Stimulated activated memory B cell treated with anti-CD40 and anti-IgM and Interleukin-4, amounts not matched to agents 10 μg/mL and 1 μg/mL and 100 μg/mL, for 72 hours (primary cell): ENCODE data around the gene RAP1GAP2.
A peak's percentile ranks its signal among the peaks of the same experiment; 100 is the strongest.
"Not testable (repeated sequence)": the region's sequence is repeated elsewhere in the genome, so short reads cannot be mapped to it uniquely, and the experiment has no call there.

Experiments
- ATAC-seq: fragments of 150-1000 bp; cut with Tn5 transposase; 2 replicates; pipeline ENCODE4 v1.10.0; 2021
- H3K27ac Mint-ChIP-seq: one replicate; pipeline ENCODE4 v1.8.0; 2022; ENCODE audit warnings: mild to moderate bottlenecking, mixed read lengths
- H3K27me3 Mint-ChIP-seq: one replicate; pipeline ENCODE4 v1.8.0; 2022; ENCODE audit warnings: mixed read lengths
- H3K36me3 Mint-ChIP-seq: one replicate; pipeline ENCODE4 v1.8.0; 2022; ENCODE audit warnings: mixed read lengths
- H3K4me1 Mint-ChIP-seq: one replicate; pipeline ENCODE4 v1.8.0; 2022; ENCODE audit warnings: mixed read lengths
- H3K4me3 Mint-ChIP-seq: one replicate; pipeline ENCODE4 v1.8.0; 2022; ENCODE audit warnings: mild to moderate bottlenecking, moderate library complexity, mixed read lengths
- H3K9me3 Mint-ChIP-seq: one replicate; pipeline ENCODE4 v1.8.0; 2022; ENCODE audit warnings: mixed read lengths

Gene RAP1GAP2

DNA sequence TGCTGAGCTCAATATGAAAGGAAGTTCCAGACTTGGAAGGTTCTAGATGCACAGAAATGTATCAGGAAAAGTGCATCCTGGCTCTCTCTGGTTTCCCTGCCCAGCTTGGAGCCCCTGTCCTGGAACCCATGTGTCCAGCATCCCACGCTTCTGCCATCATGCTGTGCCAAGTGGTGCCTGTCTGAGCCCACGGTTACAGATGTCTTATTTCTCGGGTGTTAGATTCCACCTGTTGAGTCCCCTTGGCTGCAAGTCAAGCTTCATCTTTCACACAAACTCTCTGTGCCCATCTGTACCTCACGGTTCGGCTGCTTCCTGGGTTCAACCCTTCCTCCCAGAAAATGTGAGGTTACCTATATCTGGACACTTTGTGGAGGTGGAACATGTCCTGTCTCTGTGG is 244.6 kb downstream of the RAP1GAP2 start:
- no peak for ATAC-seq
- H3K27ac Mint-ChIP-seq = no peak overlapping the region
- no peaks in the 10 kb centered on the region for H3K36me3 Mint-ChIP-seq
- H3K4me1 Mint-ChIP-seq = peaks cover 16% of the 10 kb centered on the region
- peaks cover 46% of the 10 kb centered on the region for H3K27me3 Mint-ChIP-seq
- no peak overlapping the region for H3K4me3 Mint-ChIP-seq
- H3K9me3 Mint-ChIP-seq = peaks cover 8% of the 10 kb centered on the region

DNA sequence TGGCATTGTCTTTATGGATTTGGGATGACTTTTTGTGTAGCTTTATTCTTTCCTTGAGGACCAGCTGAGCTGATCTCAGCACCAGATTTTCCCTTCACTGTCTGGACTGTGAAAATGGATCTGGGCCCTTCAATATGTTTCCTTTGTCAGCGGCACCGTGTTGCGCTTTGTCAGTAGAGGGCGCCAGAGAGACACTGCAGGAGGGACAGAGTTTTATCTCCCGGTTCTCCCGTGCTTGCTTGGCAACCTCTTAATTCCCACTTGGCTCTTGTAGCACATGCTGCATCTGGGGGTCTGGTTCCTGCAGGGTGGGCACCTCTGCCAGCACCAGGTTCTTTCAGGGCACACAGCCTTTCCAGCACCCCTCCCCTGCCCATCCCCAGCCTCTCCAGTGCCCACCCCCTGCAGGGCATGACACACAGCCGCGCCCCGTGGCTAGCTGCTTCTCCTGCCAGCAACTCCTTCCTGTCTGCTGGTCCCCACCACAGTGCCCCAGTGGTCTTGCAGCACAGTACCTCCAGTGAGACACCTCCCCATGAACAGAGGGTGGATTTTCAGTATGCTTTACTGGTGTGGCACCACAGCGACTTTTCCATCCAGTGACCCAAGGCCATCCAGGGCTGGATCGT is 247.6 kb downstream of the RAP1GAP2 start:
- Mint-ChIP-seq H3K27me3 (peaks cover 31% of the 10 kb centered on the region), H3K9me3 (peaks cover 8% of the 10 kb centered on the region), H3K27ac (no peak overlapping the region), H3K4me1 (peaks cover 15% of the 10 kb centered on the region), H3K36me3 (no peaks in the 10 kb centered on the region), H3K4me3 (no peak overlapping the region)
- no peak for ATAC-seq

DNA sequence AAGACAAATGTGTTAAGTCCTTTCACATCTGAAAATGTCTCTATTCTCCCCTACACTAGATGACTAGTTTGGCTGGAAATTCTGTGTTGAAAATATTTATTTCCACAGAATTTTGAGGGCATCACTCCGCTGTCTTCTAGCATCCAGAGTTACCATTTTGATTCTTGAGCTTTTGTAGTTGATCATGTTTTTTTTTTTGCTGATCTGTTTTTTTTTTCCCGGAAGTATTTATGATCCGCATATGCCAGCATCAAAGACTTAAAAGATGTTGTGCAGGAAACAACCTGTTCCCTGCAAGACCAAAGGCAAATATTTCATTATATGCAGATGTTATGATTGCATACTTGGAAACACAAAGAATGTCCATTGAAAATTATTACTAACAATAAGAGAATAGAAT is 250.5 kb downstream of the RAP1GAP2 start:
- H3K9me3 Mint-ChIP-seq = peaks cover 8% of the 10 kb centered on the region
- H3K4me1 Mint-ChIP-seq = peaks cover 4% of the 10 kb centered on the region
- H3K27me3 Mint-ChIP-seq = peaks cover 2% of the 10 kb centered on the region
- no peaks in the 10 kb centered on the region for H3K36me3 Mint-ChIP-seq
- ATAC-seq = no peak
- H3K4me3 Mint-ChIP-seq = no peak overlapping the region
- H3K27ac Mint-ChIP-seq = no peak overlapping the region

DNA sequence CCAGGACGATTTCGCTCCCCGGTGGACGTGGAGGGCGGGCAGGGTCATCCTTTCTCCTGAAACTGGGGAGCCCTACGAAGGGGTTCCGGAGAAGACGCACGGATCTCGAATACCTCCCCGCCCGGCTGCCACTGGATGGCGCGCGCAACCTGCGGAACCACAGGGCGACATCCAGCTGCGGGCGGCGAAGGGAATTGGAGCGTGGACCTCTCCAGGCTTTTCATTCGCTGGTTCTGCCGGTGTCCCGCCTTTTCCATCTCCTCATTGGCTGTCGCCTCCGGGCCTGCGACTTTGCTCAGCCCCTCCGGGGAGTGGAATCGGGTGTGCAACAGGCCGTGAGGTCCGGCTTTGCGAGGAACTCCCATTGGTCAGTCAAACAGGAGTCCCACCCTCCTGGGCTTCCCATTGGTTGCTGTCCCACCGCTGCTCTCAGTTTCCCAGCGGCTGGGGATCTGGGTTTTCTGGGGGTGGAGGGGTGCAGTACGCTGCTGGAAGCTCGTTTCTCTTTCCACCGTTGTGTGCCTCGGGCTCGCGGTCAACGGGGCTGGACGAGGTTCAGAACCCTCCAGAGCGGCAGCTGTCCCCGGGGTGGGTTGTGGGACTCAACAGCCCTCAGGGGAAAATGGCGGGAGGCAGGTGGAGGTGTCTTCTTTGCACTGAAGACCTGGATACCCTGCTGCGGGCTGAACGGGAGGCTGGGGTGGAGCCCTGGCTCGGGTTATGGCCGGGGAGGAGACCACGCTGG is 252.7 kb downstream of the RAP1GAP2 start:
- peak overlapping the region; percentile 98 for H3K4me3 Mint-ChIP-seq
- H3K27me3 Mint-ChIP-seq = no peaks in the 10 kb centered on the region
- peaks cover 6% of the 10 kb centered on the region for H3K9me3 Mint-ChIP-seq
- peak overlapping the region; percentile 90 for H3K27ac Mint-ChIP-seq
- no peaks in the 10 kb centered on the region for H3K36me3 Mint-ChIP-seq
- peak; percentile 100 for ATAC-seq
- H3K4me1 Mint-ChIP-seq = peaks cover 4% of the 10 kb centered on the region

DNA sequence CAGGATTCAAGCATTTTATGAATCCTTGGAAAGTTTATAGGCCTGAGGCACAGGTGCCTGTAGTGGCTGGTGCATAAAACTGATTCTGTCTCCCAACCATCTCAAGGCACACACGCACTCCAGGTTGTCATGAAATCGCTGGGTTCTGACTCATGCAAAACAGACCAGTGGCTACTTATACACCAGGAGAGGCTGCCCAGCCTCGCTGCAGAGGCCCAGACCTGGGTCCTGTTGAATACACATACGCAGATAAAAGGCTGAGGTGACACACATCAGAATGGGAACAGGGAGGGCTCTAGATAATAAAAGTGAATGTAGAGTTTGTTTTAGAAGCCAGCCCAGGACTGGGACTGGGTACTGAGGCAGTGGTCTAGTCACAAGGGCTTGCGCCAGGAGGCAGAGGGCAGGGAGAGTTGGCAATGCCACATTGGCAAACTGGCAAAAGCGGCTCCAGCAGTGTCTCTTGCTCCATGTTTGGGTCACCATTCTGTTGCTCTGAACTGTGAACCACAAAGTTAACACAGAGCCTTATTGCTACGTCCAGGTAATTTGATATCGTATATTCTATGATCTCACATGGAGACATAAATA is 253.6 kb downstream of the RAP1GAP2 start:
- no peak overlapping the region for H3K4me3 Mint-ChIP-seq

DNA sequence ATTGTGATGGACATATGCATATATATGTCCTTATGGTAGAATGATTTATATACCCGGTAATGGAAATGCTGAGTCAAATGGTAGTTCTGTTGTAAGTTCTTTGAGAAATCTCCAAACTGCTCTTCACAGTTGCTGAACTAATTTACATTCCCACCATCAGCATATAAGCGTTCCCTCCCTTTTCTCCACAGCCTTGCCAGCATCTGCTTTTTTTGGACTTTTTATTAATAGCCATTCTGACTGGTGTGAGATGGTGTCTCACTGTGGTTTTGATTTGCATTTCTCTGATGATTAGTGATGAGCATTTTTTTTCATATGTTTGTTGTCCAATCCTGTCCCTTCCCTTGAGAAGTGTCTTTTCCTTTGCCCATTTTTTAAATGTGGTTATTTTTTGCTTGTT is 258.6 kb downstream of the RAP1GAP2 start:
- H3K4me1 Mint-ChIP-seq, H3K36me3 Mint-ChIP-seq, ATAC-seq, H3K9me3 Mint-ChIP-seq, H3K27ac Mint-ChIP-seq, H3K27me3 Mint-ChIP-seq, H3K4me3 Mint-ChIP-seq: not testable (repeated sequence)

More for the DNA sequence above, 253.6 kb downstream of the RAP1GAP2 start:
- no peaks in the 10 kb centered on the region for H3K36me3 Mint-ChIP-seq
- peak overlapping the region; percentile 90 for H3K27ac Mint-ChIP-seq
- peaks cover 4% of the 10 kb centered on the region for H3K4me1 Mint-ChIP-seq
- ATAC-seq = no peak
- no peaks in the 10 kb centered on the region for H3K27me3 Mint-ChIP-seq
- H3K9me3 Mint-ChIP-seq = no peaks in the 10 kb centered on the region

DNA sequence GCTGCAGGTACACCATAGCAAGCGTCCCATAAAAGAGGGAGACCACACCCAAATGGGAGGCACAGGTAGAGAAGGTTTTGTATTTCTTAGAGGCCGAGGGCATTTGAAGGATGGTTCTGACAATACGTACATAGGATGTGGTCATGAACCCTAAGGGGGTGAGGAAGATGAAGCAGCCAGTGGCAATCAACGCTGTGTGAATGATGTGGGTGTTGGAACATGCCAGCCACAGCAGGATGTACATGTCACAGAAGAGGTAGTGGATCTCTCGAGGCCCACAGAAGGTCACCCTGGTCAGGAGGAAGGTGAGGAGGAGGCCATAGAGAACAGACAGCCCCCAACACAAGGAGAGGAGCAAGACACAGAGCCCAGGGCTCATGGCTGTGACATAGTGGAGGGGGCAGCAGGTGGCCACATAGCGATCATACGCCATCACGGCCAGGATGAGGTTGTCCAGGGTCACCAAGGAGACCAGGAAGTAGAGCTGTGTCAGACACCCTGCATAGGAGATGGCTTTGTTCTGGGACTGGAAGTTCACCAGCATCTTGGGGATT is 266.7 kb downstream of the RAP1GAP2 start:
- H3K9me3 Mint-ChIP-seq, H3K4me1 Mint-ChIP-seq, H3K27ac Mint-ChIP-seq, H3K27me3 Mint-ChIP-seq, H3K4me3 Mint-ChIP-seq, ATAC-seq, H3K36me3 Mint-ChIP-seq: not testable (repeated sequence)

DNA sequence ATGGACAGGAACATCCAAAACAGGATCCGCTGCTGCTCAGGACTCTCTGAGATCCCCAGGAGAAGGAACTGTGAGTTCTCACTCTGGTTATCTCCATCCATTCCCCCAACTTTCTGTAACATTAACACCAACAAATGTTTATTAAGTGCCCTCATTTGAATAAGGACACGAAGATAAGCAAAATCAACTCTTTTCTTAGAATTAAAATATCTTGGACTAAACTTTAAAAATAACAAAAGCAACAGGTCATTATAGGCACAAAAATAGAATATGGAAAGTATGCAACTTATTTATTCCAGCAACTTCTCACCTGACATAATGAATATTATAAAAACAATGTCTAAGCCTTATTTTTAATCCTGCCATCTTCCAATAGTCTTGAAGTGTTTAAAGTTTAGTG is 267.3 kb downstream of the RAP1GAP2 start, which contains the start of gene OR1D5:
TSS of gene OR1D5 (minus strand) at position 101 of the 400 bp plus-strand sequence. CDS start at position 101, 0 bp downstream.
- H3K27ac Mint-ChIP-seq, H3K9me3 Mint-ChIP-seq, H3K4me1 Mint-ChIP-seq, ATAC-seq, H3K36me3 Mint-ChIP-seq, H3K27me3 Mint-ChIP-seq, H3K4me3 Mint-ChIP-seq: not testable (repeated sequence)

DNA sequence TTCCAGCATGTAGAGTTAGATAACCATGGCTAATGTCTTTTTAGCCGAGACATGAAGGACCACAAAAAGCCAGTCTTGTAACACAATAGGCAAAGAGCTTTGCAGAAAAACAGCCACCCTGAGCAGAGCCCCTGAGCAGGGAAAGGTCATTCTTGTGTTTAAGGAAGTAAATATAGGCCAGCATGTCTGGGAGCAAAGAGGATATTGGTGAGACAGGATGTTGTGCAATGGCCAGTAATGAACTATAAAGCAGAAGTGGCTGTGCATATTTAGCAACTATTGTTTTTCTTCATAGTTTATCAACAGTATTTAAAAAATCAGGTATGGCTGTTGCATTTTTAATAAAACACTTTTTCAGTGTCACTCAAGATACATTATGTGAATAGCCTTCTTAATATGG is 269.0 kb downstream of the RAP1GAP2 start:
- peak; percentile 88 for ATAC-seq
- not testable (repeated sequence) for H3K4me3 Mint-ChIP-seq, H3K4me1 Mint-ChIP-seq

DNA sequence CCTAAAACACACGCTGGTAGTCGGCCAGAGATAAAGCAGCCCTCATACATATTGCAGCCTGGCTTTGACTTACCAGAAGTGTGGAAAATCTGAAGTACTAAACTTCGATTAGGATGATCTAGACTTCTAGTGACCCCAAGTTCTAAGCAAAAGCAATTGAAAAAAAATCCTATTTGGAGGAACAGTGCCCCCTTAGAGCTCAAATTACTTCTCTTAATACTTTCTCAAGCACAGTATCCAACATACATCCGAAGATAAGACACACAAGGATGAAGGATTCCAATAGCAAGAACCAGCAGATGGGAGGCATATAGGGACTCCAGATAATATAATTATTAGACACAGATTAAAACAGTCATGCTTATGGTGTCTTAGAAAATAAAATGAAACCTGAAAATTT is 277.6 kb downstream of the RAP1GAP2 start:
- H3K27ac Mint-ChIP-seq, H3K4me1 Mint-ChIP-seq, ATAC-seq, H3K36me3 Mint-ChIP-seq, H3K9me3 Mint-ChIP-seq, H3K4me3 Mint-ChIP-seq, H3K27me3 Mint-ChIP-seq: not testable (repeated sequence)

More for the DNA sequence above, 269.0 kb downstream of the RAP1GAP2 start:
- not testable (repeated sequence) for H3K9me3 Mint-ChIP-seq, H3K27me3 Mint-ChIP-seq, H3K27ac Mint-ChIP-seq, H3K36me3 Mint-ChIP-seq
